22Rv1 (cell line): ENCODE measurements around the gene RTL1.

Experiments used
- CTCF ChIP-seq: fragments of 450-650 bp; IDR thresholded peaks from 2 replicates; pipeline ENCODE4 v1.5.1; 2017; ENCODE audit warnings: mild to moderate bottlenecking
- ZFX ChIP-seq: fragments of 450-650 bp; IDR thresholded peaks from 2 replicates; pipeline ENCODE4 v1.6.1; 2017; ENCODE audit warnings: antibody characterized with exemption, borderline replicate concordance

- TF ChIP-seq CTCF, result peak; percentile 28
- TF ChIP-seq ZFX, result no peak
These were observed 1.0 kb downstream of the RTL1 start for GRCh38 chr14:100902295-100903133.
